Activated T-cell treated with anti-CD3 and anti-CD28 coated beads, Interleukin-2, amount 50 U/mL, for 48 hours (primary cell): ENCODE data around the gene FSTL4.

Source experiments
- DNase-seq, 2 experiments: peaks; one replicate each; pipeline ENCODE4 v3.0.0-alpha.2; 2020

The FSTL4 gene

DNA sequence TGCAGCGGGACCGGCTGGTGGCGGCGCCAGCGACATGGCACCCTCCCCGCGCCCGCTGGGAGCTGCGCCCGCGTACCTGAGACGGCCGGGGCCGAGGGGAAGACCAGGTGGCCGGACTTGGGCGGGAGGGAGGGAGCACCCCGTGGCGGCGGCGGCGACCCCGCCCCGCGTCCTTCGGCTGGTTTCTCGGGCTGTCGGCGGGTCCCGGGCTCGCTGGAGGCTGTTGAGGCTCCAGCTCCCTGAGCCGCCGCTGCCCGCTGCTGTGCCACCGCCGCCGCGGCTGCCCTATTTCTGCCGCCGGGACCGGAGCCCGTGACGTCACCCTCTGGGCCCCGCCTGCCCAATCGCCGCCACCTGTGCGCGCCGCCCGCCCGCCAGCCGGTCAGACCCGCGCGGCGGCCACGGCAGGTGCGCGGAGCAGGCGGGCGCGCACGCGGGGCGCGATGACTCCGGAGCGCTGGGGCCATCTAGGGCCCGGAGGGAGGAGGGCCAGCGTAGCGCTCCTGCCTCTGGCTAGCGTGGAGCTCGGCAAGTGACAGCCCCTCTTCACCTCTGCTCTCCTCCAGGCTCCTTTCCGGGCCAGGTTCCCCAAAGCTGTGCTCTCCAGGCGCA is at the start of gene FSTL4:
Gene FSTL4 (minus strand): TSS at position 293 of the 612 bp plus-strand sequence.
- peak; percentile 31 to 56 for DNase-seq

DNA sequence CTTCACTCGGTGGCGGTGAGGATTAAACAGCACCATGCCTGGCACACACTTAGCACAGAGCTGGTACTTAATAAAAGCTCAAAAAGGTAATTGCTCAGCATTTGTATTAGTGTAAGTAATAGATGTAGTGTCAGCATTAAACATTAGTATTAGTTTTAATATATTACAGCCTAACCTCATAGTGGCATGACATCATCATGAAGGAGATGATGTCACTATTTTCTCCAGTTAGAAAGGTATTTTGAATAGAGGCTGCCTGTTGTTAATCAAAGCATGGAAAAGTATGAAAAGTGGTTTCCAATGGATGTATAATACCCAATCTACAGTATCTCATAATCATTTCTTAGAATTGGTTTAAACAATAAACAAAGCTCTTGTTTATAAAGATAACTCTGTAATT is 49.0 kb upstream of the FSTL4 start:
- DNase-seq = no peak

DNA sequence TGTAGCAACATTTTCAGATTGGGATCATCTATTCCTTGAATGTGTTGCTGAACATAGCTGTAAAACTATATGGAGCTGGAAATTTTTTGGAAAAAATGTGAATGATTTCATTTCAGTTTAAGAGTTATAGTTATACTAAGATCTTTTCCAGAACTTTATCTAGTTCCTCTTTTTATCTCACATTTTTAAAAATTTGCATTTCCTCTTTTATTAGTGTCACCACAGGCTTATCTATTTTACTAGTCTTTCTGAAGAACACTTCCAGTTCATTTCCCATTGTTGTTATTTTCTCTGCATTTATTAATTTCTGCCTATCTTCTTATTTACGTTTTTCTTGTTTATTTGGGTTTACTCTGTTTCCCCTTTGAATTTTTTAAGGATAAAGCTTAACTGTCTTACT is 46.0 kb upstream of the FSTL4 start:
- DNase-seq = no peak

DNA sequence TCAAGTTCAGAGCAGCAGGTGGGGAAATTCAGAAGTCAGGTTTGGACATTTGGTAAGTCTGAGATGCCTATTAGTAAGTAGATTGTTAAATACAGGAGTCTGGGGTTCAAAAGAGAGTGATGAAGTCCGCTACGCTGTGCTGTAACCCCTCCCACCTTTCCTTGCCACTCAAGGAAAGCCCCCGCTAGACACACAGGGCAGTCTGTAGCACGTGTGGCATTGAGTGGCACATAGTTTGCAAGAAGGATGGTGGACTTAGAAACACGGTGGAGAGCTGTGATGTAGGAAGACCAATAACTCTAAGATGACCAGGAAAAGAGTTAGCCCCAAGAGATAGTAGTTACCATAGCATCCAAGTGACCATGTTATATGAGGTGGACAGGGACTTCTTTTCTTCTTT is 44.7 kb upstream of the FSTL4 start:
- no peak for DNase-seq

DNA sequence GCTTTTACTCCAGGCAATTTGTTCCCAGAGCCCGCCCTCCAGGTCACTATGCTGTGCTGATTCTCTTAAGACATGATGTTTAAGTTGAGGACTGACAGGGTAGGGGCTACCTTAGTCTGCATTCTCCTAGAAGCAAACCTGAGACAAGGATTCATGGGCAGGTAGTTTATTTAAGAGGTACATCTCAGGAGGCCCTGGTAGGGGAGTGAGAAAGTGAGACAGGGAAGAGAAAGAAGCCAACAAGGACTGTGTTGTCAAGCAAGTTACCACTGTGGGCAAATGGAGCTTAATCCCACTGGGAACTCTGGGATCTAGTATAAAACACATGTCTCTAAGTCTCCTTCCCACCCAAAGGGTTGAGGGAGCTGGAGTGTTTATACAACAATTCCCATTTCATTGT is 43.6 kb upstream of the FSTL4 start:
- DNase-seq = no peak

DNA sequence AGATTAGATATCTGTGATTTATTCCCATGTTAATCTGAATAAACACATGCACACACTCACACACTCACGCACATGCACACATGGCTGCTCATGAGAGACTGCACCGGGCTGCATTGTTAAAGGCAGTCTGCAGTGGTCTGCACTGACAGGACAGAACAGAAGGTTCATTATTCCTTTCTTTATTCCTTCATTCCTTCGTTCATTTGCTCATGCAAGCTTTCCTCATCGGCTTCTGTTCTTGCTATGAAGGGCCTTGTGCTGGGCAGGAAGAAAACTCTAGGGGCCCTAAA is 41.4 kb upstream of the FSTL4 start:
- DNase-seq = no peak

DNA sequence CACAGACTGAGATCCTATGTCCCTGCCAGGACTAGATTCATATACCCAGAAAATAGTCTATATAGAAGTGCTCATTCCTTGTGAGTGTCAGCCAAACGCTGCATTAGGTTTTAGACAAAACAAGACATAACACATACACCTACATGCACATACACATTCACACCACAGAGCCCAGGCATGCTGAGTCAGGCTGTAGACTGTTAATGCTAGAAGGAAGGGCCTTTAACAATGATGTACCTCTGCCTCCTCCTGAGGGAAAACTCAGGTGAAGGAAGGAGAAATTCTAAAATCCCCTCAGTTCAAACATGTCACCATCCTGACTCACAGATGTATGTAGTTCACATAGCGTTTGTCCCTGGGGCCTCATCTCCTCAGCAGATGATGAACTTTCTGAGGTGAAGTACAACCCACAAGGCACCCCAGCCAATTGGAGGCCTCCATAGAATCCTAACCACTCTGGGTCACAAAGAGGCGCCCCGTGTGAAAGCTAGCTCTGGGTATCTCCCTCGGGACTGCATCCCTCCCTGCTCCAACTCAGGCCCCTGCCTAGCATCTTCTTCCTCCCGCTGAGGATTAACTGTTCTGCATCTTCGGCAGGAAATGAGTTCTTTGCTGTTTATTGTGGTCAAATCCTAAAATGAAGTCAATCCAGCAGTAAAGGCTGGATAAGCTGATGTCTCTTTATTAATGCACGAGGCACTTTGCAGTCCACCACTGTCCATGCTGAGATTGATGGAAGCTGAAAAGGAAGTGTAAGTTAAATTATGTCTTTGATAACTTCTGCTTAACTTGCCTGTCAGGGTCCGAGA is 40.8 kb upstream of the FSTL4 start:
- DNase-seq = no peak

DNA sequence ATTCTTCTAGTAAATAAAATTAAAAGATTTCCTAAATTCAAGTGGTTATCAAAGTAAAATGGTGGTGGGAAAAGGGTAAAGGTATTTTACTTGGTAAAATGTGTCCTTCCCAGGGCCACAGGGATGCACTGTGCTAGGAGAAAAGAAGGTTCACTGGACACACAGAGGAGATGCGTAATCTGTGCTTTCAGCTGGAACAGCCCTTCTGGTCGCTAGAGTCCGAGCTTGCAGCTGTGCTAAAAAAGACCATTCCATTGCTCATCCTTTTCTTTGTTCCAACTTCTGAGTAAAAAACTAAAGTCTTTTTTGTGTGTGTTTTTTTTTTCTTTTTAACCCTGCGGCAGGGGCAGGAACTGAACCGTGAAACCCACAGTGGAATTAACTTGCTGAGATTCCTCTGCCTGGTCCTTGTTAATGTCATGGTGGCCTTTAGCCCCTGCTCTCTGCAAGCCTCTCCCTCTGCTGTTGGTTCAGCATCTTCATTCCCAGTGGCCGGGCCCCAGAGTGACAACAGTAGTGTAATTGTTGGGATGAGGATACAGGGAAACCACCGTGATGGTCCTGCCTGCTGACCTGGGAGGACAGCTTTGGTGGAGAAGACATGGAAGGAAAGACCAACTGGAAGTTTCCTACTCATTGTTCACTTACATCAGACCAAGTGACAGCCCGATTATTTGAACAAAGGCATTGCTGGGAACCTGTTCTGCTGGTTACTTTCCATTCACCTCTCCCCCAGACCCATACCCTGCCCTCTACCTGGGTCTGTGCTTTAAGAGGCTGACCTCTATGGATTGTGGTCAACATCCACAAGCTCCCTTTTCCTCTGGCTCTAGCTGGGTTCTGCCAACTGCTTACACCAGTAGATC is 31.9 kb upstream of the FSTL4 start:
- DNase-seq = no peak

DNA sequence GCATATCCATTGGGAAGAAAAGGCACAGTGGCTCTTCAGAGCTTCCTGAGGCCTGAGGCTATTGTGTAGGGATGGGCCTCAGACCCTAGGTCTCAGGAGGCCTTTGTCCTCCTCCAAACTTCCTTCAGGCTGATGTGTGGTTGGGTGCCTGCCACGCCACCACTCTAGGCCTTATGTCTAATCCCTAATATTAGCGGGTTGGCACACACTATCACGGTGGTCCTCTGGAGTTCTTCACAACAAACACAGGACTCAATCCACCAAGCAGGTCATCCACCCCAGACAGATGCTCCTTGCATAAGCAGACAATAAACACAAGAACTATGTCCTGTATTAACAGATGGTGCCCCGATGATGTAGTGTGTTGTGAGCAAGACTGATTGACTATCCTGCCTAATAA is 31.0 kb upstream of the FSTL4 start:
- no peak for DNase-seq

DNA sequence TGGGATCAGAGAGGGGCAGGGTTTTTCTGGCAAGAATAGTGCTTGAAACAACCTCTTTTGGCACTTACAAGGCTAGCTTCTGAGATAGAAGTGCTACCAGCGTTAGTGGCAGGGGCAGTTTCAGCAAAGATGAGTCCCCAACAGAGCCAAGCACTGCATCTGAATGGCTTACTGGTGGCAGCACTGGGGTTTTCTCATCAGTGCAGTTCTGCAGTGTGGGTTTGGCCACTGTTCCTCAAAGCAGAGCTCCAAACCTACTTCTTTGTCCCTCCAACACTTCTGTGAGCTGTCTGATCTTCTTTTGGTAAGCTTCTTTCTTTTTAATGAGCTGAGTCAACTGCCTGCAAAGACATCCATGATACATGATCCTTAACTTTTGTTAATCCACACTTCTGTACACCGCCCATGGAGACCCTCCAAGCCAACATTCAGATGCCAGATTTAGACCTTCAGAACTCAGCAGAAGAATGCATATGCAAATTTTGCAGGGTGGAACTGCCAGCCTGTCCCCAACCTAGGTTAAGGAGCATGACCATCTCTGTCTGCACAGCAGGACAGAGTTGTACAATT is 29.9 kb upstream of the FSTL4 start:
- DNase-seq = no peak

DNA sequence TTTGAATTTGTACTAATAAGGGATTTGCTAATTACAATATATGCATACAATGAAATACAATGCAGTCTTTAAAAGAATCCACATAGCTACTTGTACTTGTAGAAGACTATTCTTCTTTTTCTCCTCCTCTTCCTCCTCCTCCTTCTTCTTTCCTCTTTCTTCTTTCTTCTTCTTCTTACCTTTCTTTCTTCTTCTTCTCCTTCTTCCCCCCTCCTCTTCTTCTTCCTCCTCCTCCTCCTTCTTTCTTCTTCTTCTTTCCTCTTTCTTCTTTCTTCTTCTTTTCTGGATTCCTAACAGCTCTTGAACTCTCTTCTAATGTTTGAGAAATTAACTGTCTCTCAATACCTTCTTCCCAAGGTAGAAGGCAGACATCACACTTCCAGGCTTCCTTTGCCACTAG is 29.3 kb upstream of the FSTL4 start:
- DNase-seq = no peak

DNA sequence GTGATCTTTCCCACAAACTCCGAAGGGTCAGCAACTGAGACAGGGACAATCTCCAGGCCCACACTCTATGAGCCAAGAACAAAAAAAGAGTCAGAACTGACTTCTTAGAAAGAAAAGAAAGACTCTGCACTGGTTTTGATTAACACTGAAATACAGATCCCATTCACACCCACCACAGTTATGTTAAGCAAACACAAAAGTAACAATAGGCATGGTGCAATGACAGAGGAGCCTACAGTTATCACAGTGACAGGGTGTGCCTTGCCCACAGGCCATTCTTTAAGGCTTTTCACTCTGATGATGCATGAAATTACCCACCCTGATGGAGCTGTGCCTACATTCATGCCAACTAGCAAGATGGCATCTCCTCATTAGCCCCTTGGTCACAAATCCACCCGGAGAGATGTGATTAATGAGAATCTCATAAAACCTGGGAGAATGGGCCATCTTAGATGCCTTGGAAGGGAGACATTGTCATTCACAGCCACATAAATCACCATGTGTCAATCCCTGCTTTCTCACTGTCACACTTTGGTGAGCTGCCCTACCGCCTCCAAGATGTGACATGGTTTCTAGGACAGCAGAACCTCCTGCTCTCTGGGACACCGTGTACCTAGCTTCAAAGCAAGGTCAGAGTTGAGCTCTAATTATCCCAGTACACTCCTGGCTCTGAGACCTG is 27.6 kb upstream of the FSTL4 start:
- no peak for DNase-seq

DNA sequence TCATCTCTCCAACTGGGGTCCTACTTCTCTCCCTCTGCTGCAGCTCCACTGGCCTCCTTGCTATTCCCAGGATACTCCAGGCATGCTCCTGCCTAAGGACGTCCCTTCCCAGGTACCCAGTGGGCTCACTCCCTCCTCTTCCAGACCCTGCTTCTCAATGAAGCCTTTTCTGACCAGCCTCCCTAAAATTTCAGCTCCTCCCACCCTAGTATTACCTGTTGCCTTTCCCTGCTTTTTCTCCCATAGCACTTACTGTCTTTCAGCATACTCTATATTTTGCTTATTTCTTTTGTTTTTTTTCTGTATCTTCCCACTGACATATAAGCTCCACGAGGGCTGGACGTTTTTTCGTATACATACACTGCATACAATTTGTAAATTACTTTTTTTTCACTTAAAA is 26.1 kb upstream of the FSTL4 start:
- DNase-seq = no peak

DNA sequence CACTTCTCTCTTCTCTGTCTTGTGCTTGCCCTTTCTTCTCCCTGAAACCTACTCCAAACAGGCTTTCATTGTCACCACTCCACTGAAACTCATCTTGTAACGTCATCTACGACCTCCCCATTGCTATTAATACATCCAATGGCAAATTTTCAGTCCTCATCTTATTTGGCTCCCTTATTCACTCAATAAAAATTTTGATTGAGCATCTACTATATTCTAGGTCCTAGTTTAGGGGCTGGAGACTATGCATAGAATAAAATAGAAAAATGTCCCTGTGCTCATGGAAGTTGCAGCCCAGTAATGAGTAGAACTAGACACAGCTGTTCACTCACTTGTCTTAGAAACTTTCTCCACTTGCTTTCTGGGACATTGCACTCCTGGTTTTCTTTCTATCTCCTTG is 24.9 kb upstream of the FSTL4 start:
- no peak for DNase-seq

DNA sequence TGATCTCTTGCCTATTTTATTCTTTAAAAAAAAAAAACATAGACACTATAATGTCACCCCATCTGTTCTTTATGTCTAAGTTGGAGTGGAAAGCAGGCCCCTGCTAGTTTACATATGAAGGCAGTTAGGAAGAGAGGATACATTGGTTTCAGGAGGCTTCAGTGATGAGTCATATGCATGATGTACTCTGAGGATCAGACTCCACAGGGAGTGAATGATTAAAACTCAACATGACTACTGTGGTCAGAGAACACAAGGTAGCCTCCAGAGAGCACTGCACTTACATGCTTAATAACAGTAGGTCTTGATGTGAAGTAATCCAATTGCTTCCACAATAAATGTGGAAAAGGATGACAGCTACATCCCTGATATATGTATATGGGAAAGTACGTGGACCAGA is 22.7 kb upstream of the FSTL4 start:
- DNase-seq = no peak

DNA sequence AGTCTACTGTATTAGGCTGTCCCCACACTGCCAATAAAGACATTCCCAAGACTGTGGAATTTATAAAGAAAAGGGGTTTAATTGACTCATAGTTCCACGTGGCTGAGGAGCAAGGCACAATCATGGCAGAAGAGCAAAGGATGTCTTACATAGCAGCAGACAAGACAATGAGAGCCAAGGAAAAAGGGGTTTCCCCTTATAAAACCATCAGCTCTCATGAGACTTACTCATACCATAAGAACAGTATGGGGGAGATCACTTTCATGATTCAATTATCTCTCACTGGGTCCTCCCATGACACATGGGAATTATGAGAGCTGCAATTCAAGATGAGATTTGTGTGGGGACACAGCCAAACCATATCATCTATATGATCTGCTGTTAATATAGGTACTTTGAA is 14.8 kb upstream of the FSTL4 start:
- no peak for DNase-seq

DNA sequence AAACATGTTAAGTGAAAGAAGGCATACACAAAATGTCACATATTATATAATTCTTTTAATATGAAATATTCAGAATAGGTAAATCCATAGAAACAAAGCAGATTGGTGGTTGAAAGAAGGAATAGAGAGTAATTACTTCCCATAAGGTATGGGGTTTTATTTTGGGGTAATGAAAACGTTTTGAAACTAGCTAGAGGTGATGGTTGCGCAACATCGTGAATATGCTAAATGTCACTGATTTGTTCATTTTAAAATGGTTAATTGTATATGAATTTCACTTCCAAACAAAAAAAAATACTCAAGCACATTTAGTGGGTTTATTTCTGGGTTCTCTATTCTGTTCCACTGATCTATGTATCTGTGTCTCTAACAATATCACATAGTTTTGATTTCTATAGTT is 12.0 kb upstream of the FSTL4 start:
- DNase-seq = no peak

DNA sequence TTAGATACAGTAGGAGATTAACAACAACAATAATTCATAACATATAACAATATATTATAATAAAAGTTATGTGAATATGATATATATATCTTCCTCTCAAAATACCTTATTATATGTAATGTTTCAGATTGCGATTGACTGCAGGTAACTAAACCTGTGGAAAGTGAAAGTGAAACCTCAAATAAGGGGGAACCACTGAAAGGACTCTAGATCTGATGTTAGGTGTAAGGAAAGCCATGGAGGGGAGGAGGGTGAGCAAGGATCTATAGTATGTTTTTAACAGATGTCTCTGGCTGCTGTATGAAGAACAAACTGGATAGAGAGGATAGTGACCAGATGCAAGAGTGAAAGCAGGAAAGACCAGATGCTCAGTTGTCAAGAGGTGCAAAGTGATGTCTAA is 5.8 kb upstream of the FSTL4 start:
- no peak for DNase-seq

DNA sequence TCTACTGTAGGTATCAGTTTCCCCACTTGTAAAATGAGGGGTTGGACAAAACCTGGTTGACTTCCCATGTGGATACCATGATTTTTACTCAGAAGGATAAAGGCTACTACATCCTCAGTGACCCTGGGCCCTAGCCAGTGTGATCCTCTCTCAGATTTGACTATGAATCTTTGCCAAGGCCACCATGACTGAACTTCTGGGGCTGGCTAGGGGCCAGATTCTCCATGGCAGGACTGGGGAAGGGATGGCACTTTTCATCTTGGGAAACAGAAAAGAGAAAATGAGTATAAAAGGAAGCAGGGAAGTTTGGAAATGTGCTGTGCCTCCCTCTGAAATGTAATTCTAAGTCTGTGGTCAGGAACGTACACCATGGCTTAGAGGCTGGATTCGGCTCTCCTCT is 1.4 kb upstream of the FSTL4 start:
- DNase-seq = no peak

DNA sequence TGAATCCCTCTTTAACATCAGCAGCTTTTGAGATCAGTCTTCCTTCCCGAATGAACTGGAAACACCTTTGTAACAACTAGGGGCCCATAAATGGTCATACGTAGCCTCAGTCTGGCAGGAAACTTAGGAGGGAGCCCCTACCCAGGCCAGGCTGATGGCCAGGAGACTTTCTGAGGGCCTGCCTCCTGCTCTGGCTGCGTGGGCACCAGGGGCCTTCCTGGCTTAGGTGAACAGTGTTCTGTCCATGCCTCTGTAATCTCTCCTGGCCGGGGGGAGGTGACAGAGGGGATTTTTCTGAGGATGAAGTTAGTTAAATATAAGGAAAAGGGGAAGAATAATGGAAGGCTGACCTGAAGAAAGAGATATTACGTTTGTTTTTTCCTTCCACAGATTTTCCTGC is 843 bp upstream of the FSTL4 start:
- no peak for DNase-seq

DNA sequence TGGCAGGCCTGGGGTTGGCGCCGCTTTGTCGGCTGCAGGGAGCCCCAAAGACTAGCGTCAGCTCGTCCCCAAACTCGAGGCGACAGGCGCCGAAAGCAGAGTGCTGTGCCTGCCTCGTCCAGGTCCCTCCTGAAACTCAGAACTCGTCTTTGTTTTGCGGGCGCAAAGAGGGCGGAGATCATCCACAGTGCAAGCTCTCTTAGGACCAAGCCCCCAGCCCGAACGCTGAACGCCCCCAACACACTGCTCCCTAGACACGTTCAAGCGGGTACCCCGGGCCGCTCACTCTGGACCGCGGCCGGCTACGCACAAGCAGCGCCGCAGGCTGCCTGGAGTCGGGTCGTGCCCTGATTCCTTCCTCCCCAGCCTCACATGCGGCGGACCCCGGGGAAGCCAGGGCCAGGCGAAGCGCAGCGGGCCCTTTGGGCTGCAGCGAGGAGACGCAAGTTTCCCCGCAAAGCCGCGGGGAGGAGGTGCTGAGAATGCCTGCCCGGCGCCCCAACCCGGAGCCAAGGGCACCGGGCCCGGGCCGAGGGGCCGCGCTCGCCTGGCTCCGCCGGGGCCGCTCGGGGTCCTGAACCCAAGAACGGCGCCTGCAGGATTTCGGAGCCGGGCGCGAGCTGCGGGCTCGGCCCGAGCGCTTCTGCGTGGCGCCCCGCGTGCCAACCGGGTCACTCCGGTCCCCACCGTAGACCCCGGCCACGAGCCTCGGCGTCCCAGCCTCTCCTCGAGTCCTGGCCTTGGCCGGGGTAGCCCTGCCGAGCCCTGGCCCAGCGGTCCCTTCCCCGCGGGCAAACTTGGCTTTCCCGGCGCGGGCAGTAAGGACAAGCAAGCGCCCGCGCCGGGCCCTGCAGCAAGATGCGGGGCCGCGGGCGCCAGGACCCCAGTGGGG is 738 bp downstream of the FSTL4 start:
- DNase-seq = peak; percentile 32 to 45
